CD4-positive, alpha-beta T cell treated with Interleukin-4 for 1 hour (primary cell): Measurements from ENCODE around the gene CSTF2.
"Not testable (repeated sequence)": the region's sequence is repeated elsewhere in the genome, so short reads cannot be mapped to it uniquely, and the experiment has no call there.

ENCODE experiments used
- DNase-seq, 2 donors: peaks; one replicate each; pipeline ENCODE4 v3.0.0-alpha.2; 2020 to 2022

Gene CSTF2

GRCh38 chrX:100819837-100820666 is at the start of gene CSTF2:
Gene CSTF2, plus strand, starts transcription at chrX:100820391. Its CDS starts 26 bp downstream, at chrX:100820417.
- peak; percentile 80 to 81 for DNase-seq

- not testable (repeated sequence) for DNase-seq
These were observed 23.8 kb upstream of the CSTF2 start for GRCh38 chrX:100796371-100796770.

GRCh38 chrX:100797359-100797758 is 22.8 kb upstream of the CSTF2 start:
- DNase-seq = no peak

GRCh38 chrX:100798484-100799214 is 21.5 kb upstream of the CSTF2 start:
- DNase-seq = no peak

GRCh38 chrX:100802843-100803242 is 17.3 kb upstream of the CSTF2 start:
- DNase-seq = no peak

GRCh38 chrX:100804780-100805179 is 15.4 kb upstream of the CSTF2 start:
- no peak for DNase-seq

GRCh38 chrX:100808265-100808664 is 11.9 kb upstream of the CSTF2 start:
- not testable (repeated sequence) for DNase-seq

GRCh38 chrX:100812216-100813158 is 7.7 kb upstream of the CSTF2 start:
- no peak for DNase-seq

- no peak for DNase-seq
These were observed 2.9 kb upstream of the CSTF2 start for GRCh38 chrX:100817340-100817739.

- no peak for DNase-seq
These were observed 706 bp upstream of the CSTF2 start for GRCh38 chrX:100819534-100819836.

- DNase-seq = peak in 1 of 2 donors; percentile 64
These were observed 9.5 kb downstream of the CSTF2 start for GRCh38 chrX:100829730-100830129.

GRCh38 chrX:100830143-100830542 is 10.0 kb downstream of the CSTF2 start:
- no peak for DNase-seq

- DNase-seq = peak in 1 of 2 donors; percentile 14
These were observed 10.4 kb downstream of the CSTF2 start for GRCh38 chrX:100830547-100830946.

- DNase-seq = no peak
These were observed 11.2 kb downstream of the CSTF2 start for GRCh38 chrX:100831219-100831946.

GRCh38 chrX:100850317-100850716 is 30.1 kb downstream of the CSTF2 start:
- no peak for DNase-seq

- DNase-seq = no peak
These were observed 32.6 kb downstream of the CSTF2 start for GRCh38 chrX:100852810-100853209.

GRCh38 chrX:100863326-100863864 is 43.2 kb downstream of the CSTF2 start:
- no peak for DNase-seq

- no peak for DNase-seq
These were observed 44.6 kb downstream of the CSTF2 start for GRCh38 chrX:100864657-100865391.

- DNase-seq = no peak
These were observed 48.1 kb downstream of the CSTF2 start for GRCh38 chrX:100868273-100868672.

- no peak for DNase-seq
These were observed 50.3 kb downstream of the CSTF2 start for GRCh38 chrX:100870527-100870926.
